ENCODE measurements around the gene TNNI3. TPM values are rescaled to one million over a fixed set of nuclear protein-coding genes. Genes with fewer than 3 reads are reported as not detected.

The TNNI3 gene
- total and polyA plus RNA-seq, 9 of the 15 experiments (the other 6 are each of a cell fraction or from before 2014, with no cell fraction given), result 4.7 to 158 (median 42.0) TPM

GRCh38 chr19:55118401-55118991 is 39.0 kb downstream of the TNNI3 start (continued):
- TF ChIP-seq ZNF318 (IDR thresholded peaks at IDR 0.05; ENCODE audit: borderline replicate concordance in 1 of 2, low read depth in 1 of 2) (no peak), ZNF282 (CRISPR knock-in tag; IDR thresholded peaks at IDR 0.05) (no peak), ZNF518B (CRISPR knock-in tag; IDR thresholded peaks at IDR 0.05) (no peak), AFF4 (CRISPR knock-in tag; IDR thresholded peaks at IDR 0.05) (no peak), SIX5 (IDR thresholded peaks at IDR 0.05; ENCODE audit: borderline replicate concordance in 1 of 2, insufficient read depth in 1 of 2, low read depth in 1 of 2, low read length in 2 of 2) (peak; percentile 15 to 18; a peak in 2 of 4 replicates), ZNF740 (CRISPR knock-in tag; IDR thresholded peaks at IDR 0.05) (no peak), ZNF740 (tag; IDR thresholded peaks at IDR 0.05) (no peak), IRF2 (CRISPR knock-in tag; IDR thresholded peaks at IDR 0.05) (no peak)
